Stimulated activated naive CD8-positive, alpha-beta T cell treated with anti-CD3 and anti-CD28 coated beads, Interleukin-15, Interleukin-2, amounts not matched to agents 100 ng/mL and 50 ng/mL, for 24 hours (primary cell): Measurements from ENCODE around the gene C6orf62.
"Not testable (repeated sequence)": the region's sequence is repeated elsewhere in the genome, so short reads cannot be mapped to it uniquely, and the experiment has no call there.

Experiments used
- H3K27ac Mint-ChIP-seq: one replicate; pipeline ENCODE4 v1.8.0; 2021; ENCODE audit warnings: mild to moderate bottlenecking, mixed read lengths
- H3K27me3 Mint-ChIP-seq: one replicate; pipeline ENCODE4 v1.8.0; 2021; ENCODE audit warnings: mixed read lengths
- H3K36me3 Mint-ChIP-seq: one replicate; pipeline ENCODE4 v1.8.0; 2021; ENCODE audit warnings: low read depth, mixed read lengths
- H3K4me1 Mint-ChIP-seq: one replicate; pipeline ENCODE4 v1.8.0; 2021; ENCODE audit warnings: low read depth, mixed read lengths
- H3K4me3 Mint-ChIP-seq: one replicate; pipeline ENCODE4 v1.8.0; 2021; ENCODE audit warnings: mild to moderate bottlenecking, mixed read lengths
- H3K9me3 Mint-ChIP-seq: one replicate; pipeline ENCODE4 v1.8.0; 2021; ENCODE audit warnings: mixed read lengths

The C6orf62 gene

DNA sequence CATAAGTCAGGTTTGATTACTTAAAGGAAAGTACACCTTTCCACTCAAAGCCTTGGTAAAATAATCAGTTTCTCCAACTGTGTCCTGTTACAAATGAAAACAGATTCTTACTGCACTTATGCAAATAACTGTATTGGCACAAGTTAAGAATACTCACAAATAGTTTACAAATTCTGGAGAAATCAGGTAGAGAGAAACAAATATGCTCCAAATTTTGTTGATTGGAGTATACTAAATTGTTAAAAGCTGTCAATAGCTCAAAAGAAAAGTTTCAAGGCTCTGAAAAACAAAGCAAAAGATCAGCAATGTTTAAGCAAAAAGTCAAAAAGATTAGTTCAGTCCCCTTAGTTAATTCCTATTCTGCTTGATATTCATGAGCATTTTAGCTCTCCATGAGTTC lies 48.5 kb downstream of the C6orf62 start:
- Mint-ChIP-seq H3K9me3 (peaks cover 12% of the 10 kb centered on the region), H3K36me3 (peaks cover 45% of the 10 kb centered on the region), H3K4me1 (peaks cover 34% of the 10 kb centered on the region)
- H3K27me3 Mint-ChIP-seq, H3K27ac Mint-ChIP-seq, H3K4me3 Mint-ChIP-seq: not testable (repeated sequence)

DNA sequence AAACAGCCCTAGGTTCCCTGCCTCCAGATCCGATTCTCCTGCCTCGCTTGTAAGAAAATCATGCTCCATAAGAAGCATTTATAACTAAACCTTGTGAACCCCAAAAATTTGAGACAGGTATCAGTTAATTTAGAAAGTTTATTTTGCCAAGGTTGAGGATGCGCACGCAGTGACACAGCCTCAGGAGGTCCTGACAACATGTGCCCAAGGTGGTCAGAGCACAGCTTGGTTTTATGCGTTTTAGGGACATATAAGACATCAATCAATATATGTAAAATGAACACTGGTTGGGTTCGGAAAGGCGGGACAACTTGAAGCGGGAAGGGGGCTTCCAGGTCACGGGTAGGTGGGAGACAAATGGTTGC lies 50.0 kb downstream of the C6orf62 start:
- Mint-ChIP-seq H3K9me3 (peaks cover 12% of the 10 kb centered on the region), H3K27ac (no peak overlapping the region), H3K36me3 (peaks cover 54% of the 10 kb centered on the region)

DNA sequence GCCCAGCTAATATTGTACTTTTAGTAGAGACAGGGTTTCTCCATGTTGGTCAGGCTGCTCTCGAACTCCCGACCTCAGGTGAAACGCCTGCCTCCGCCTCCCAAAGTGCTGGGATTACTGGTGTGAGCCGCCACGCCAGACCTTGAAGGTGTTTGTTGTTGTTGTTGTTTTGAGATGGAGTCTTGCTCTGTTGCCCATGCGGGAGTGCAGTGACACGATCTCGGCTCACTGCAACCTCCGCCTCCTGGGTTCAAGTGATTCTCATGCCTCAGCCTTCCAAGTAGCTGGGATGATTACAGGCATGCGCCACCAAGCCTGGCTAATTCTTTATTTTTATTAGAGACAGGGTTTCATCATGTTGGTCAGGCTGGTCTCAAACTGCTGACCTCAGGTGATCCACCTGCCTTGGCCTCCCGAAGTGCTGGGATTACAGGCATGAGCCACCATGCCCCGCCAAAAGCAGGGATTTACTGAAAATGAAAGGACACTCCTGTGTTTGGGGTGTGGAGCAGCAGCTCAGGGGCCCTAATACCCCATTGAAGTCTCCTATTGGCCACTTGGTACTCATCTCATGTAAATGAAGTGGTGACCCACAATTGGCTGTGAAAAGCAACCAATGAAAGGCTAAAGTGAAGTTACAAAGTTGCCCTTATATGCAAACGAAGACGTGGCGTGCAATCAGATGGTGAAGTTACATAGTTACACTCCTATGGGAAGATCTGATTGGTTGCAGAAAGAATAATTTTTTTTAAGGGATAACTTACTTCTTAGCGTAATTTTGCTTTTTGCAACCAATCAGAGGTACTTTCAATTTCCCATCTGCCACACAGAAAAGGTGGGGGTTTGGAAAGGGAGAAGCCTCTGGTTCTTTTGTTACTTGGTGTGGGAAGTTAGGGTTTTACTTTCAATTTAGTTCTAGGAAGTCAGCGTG lies 50.6 kb downstream of the C6orf62 start:
- not testable (repeated sequence) for H3K27ac Mint-ChIP-seq, H3K27me3 Mint-ChIP-seq
- Mint-ChIP-seq H3K36me3 (peaks cover 61% of the 10 kb centered on the region), H3K4me3 (peak overlapping the region; percentile 97), H3K4me1 (peaks cover 52% of the 10 kb centered on the region), H3K9me3 (peaks cover 12% of the 10 kb centered on the region)

More for the DNA sequence above, 50.0 kb downstream of the C6orf62 start:
- peaks cover 45% of the 10 kb centered on the region for H3K4me1 Mint-ChIP-seq
- H3K27me3 Mint-ChIP-seq, result no peaks in the 10 kb centered on the region
- H3K4me3 Mint-ChIP-seq, result peak overlapping the region; percentile 97

DNA sequence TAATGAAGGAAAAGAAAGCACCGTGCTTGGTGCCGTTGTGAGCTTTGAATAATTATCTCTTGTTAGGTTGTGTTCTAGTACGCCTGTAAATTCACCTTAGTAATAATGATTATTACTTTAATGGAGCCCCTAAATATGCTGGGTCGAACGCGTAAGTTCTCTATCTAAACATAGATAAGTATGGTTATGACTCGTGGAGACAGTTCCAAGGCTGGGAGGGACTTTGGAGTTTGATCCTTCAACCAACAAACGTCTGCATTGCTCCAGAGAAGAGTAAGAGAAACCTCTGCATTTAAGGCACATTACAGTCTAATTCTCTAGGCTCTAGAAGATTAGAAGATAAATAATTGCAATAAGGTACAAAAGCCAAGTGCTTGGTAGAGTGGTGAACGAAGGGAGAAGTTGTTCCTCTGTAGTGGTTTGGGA lies 51.6 kb downstream of the C6orf62 start:
- peaks cover 52% of the 10 kb centered on the region for H3K4me1 Mint-ChIP-seq
- no peaks in the 10 kb centered on the region for H3K27me3 Mint-ChIP-seq
- peak overlapping the region; percentile 97 for H3K4me3 Mint-ChIP-seq
- peak overlapping the region; percentile 95 for H3K27ac Mint-ChIP-seq
- peaks cover 63% of the 10 kb centered on the region for H3K36me3 Mint-ChIP-seq
- H3K9me3 Mint-ChIP-seq, result peaks cover 12% of the 10 kb centered on the region

DNA sequence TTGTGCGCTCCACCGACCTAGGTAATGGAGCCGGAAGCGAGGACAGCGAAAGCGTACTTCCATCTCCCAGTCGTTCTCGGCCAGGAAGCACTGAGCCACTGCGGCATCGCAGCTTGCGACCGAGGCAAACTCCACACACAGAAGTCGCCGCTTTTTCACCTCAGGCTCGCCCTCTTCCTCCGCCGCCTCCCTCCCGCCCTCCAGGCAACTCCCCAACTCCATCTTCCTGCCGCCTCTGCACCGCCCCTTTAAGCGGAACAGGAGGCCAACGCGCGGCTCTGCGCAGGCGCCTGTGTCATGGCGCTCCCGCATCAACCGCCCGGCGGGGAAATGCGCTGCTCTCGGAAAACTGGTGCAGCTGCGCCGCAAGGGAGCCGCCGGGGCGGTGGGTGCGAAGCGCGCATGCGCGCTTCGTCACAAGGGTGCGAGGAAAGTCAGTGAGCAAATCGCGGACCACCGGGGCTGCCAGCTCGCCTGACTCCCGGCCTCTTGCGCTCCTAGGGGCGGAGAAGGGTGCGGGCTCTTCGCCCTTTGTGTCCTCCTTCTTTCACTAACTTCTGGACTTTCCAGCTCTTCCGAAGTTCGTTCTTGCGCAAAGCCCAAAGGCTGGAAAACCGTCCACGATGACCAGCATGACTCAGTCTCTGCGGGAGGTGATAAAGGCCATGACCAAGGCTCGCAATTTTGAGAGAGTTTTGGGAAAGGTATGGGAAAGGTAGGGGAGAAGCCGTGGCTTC lies 52.1 kb downstream of the C6orf62 start, which contains the start of the genes ACOT13 and TDP2:
ACOT13 (plus strand) TSS at position 437 of the 737 bp plus-strand sequence; CDS start at position 624, 187 bp downstream.
TDP2 (minus strand) TSS at position 259 of the 737 bp plus-strand sequence; CDS start at position 222, 37 bp downstream.
- Mint-ChIP-seq H3K27me3 (no peaks in the 10 kb centered on the region), H3K4me1 (peaks cover 55% of the 10 kb centered on the region), H3K9me3 (peaks cover 12% of the 10 kb centered on the region), H3K36me3 (peaks cover 69% of the 10 kb centered on the region), H3K27ac (peak within 1 kb of the TSS; percentile 95), H3K4me3 (peak within 1 kb of the TSS; percentile 97)

DNA sequence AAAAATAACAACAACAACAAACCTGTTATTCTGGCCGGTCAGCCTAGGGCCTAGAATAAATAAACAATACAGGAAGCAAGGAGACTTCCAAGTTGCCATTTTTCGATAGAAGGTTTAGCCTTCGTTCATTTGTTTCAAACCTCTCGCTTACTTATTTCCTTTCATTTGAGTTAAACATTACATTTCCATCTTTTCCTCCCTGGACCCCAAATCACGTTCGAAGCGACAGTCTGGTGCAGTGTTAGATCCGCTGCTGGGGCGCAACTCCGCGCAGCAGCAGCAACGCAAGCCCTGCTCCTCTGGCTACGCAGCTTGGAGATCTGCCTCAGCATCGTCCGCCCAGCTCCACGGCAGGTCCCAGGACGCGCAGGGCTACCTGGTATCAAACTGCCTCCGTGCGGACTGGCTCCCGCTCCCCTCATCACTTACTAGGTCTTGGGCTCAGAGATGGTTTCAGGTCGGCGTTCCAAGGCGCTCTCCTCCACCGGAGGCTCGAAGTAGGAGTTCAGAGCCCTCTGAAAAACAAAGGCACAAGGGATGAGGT lies 52.8 kb downstream of the C6orf62 start:
- Mint-ChIP-seq H3K4me1 (peaks cover 56% of the 10 kb centered on the region), H3K9me3 (peaks cover 9% of the 10 kb centered on the region), H3K27ac (peak overlapping the region; percentile 95), H3K4me3 (peak overlapping the region; percentile 97), H3K36me3 (peaks cover 69% of the 10 kb centered on the region), H3K27me3 (no peaks in the 10 kb centered on the region)

DNA sequence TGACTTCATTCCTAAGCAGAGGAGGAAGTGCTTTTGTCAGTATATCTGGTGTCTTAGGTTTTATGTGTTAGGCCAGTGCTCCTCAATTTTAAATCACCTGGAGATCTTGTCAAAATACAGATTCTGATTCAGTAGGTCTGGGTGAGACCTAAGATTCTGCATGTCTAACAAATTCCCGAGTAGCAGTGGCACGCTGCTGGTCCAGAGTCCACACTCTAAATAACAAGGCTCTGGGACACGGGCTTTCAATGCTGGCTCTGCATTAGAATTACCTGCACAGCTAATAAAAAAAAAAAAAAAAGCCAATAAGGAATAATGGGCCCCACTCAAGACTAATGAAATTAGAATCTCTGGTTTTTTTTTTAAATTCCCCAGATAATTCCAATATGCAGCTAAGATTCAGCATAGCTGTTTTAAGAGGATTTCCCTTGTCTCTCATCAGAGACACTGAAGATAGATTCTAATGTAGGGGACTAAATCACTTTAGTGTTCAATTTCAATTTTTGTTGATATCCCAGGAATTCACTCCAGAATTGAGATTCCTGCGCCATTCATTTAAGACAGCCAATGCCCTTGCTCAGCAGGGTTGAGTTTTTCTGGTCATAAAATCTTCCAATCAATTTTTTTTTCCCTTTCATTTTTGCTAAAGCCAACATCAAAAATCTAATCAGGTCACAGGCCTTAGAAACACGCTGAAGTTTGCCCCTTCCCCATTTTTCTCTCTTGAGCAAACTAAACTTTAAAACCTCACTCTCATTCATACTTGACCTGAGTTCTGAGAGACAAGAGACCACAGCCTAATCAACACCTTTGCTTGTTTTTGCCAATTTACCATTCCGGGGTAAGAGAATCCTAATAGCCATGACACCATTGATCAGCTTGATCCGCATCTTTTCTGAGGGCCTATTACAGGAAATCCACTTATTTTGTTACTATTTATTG lies 54.6 kb downstream of the C6orf62 start:
- H3K4me1 Mint-ChIP-seq, result peaks cover 65% of the 10 kb centered on the region
- no peak overlapping the region for H3K27ac Mint-ChIP-seq
- H3K9me3 Mint-ChIP-seq, result no peaks in the 10 kb centered on the region
- H3K36me3 Mint-ChIP-seq, result peaks cover 70% of the 10 kb centered on the region
- H3K4me3 Mint-ChIP-seq, result peak overlapping the region; percentile 97
- no peaks in the 10 kb centered on the region for H3K27me3 Mint-ChIP-seq

DNA sequence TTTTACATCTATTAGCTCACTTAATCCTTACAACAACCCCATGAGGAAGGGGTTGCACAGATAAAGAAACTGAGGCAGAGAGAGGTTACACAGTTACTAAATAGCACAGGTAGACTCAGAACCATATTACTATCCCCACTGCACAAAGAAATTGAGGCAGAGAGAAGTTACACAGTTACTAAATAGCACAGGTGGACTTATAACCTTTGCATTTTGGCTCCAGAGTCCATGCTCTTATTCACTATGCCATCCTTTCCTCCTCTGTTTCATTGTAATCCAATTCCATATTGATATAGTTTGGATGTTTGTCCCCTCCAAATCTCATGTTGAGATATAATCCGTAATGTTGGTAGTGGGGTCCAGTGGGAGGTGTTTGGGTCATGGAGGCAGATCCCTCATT lies 55.8 kb downstream of the C6orf62 start:
- H3K27ac Mint-ChIP-seq, result no peak overlapping the region

DNA sequence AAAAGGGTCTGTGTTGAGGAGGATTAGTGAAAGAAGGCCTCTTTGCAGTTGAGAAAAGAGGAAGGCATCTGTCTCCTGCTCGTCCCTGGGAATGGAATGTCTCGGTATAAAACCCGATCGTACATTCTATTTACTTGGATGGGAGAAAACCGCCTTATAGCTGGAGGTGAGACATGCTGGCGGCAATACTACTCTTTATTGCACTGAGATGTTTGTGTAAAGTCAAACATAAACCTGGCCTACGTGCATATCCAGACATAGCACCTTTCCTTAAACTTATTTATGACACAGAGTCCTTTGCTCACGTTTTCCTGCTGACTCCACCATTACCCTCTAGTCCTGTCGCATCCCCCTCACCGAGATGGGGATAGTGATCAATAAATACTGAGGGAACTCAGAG lies 56.7 kb downstream of the C6orf62 start:
- Mint-ChIP-seq H3K27ac (no peak overlapping the region), H3K4me1 (peaks cover 45% of the 10 kb centered on the region), H3K4me3 (no peak overlapping the region), H3K36me3 (peaks cover 84% of the 10 kb centered on the region), H3K9me3 (no peaks in the 10 kb centered on the region), H3K27me3 (no peaks in the 10 kb centered on the region)

More for the DNA sequence above, 55.8 kb downstream of the C6orf62 start:
- no peaks in the 10 kb centered on the region for H3K27me3 Mint-ChIP-seq
- H3K9me3 Mint-ChIP-seq, result no peaks in the 10 kb centered on the region
- peaks cover 54% of the 10 kb centered on the region for H3K4me1 Mint-ChIP-seq
- no peak overlapping the region for H3K4me3 Mint-ChIP-seq
- H3K36me3 Mint-ChIP-seq, result peaks cover 76% of the 10 kb centered on the region

DNA sequence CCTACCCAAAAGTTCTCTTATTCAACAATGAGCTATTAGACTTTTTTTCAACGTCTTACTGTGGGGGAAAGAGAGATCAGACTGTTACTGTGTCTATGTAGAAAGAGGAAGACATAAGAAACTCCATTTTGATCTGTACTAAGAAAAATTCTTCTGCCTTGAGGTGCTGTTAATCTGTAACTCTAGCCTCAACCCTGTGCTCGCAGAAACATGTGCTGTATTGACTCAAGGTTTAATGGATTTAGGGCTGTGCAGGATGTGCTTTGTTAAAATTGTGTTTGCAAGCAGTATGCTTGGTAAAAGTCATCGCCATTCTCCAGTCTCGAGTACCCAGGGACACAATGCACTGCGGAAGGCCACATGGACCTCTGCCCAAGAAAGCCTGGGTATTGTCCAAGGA lies 57.2 kb downstream of the C6orf62 start:
- peak overlapping the region; percentile 4 for H3K27ac Mint-ChIP-seq
- H3K4me1 Mint-ChIP-seq, result peaks cover 41% of the 10 kb centered on the region
- not testable (repeated sequence) for H3K27me3 Mint-ChIP-seq, H3K4me3 Mint-ChIP-seq, H3K9me3 Mint-ChIP-seq
- peaks cover 89% of the 10 kb centered on the region for H3K36me3 Mint-ChIP-seq

DNA sequence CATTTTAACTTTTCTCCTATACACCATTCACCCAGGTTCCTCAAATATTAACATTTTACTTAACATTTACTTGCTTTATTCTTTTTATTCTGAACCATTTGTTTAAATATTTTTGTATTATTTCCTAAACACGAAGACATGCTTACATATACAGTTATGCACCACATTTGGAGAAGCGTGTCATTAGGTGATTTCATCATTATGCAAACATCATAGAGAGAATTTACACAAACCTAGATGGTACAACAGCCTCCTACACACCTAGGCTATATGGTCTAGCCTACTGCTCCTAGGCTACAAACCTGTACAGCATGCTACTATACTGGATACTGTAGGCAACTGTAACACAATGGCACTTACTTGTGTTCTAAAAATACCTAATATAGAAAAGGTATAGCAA lies 58.8 kb downstream of the C6orf62 start:
- no peak overlapping the region for H3K4me3 Mint-ChIP-seq
- peaks cover 45% of the 10 kb centered on the region for H3K4me1 Mint-ChIP-seq
- peaks cover 92% of the 10 kb centered on the region for H3K36me3 Mint-ChIP-seq
- H3K27me3 Mint-ChIP-seq, result no peaks in the 10 kb centered on the region
- no peak overlapping the region for H3K27ac Mint-ChIP-seq
- no peaks in the 10 kb centered on the region for H3K9me3 Mint-ChIP-seq

DNA sequence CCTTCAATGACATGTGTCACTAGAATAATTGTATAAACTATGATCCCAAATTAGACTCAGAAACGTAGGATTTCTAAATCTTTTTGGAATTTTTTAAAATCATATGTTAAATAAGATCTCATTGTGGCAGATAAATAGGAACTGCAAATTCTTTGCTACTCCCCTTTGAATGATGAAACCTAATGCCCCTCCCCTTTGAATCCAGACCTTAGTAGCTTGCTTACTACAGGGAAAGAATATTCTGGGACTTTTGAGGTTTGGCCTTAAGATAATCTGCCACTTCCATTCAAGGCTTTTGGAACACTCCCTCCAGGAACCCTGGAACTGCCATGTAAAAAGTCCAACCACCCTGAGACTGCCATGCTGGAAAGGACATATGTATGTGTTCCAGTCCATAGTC lies 59.4 kb downstream of the C6orf62 start:
- peaks cover 40% of the 10 kb centered on the region for H3K4me1 Mint-ChIP-seq
- no peaks in the 10 kb centered on the region for H3K27me3 Mint-ChIP-seq
- no peaks in the 10 kb centered on the region for H3K9me3 Mint-ChIP-seq
- peaks cover 86% of the 10 kb centered on the region for H3K36me3 Mint-ChIP-seq
- H3K27ac Mint-ChIP-seq, result no peak overlapping the region
- no peak overlapping the region for H3K4me3 Mint-ChIP-seq

DNA sequence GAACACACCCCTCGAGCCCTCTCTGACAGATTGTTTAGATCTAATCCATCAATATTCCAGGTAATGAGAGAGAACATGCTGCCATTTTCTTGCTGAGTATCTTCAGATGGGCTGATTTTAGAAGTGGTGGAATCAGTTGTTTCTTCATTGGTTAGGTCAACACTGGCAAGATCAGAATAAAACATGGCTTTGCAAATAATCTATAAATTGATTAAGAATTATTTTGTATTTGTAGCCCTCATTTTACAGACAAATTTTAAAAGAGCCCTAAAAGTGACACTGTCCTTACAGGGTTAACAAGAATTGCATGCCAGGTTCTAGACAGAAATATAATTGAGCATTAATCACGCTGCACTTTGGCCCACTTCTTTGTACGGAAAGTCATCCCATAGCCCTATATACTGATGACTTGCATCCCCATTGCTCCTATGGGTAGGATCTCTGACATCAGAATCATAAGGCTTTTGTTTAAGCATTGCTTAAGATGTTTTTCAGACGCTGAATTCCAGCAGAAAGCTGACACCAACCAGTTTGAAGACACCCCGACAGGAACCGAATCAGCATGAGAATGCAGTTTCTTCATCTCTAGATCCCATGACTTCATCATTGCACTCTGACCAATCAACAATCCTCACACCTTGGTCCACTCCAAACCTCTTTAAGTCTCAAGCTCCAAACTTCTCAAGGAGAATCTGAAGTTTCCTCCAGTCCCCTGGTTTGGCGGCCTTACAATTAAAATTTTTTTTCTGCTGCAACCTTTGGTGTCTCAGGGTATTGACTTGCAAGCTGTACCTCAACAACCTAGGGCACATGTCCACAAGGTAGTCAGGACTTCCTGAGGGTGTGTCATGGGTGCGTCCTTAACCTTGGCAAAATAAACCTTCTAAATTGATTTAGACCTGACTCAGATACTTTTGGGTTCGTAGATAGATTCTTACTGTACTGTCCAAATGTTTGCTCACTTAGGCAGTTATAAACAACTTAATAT lies 60.1 kb downstream of the C6orf62 start:
- Mint-ChIP-seq H3K9me3 (no peaks in the 10 kb centered on the region), H3K27me3 (no peaks in the 10 kb centered on the region), H3K4me1 (peaks cover 36% of the 10 kb centered on the region), H3K36me3 (peaks cover 81% of the 10 kb centered on the region), H3K27ac (no peak overlapping the region), H3K4me3 (no peak overlapping the region)
